Measurements from ENCODE around the gene IQGAP3. TPM values are rescaled to one million over a fixed set of nuclear protein-coding genes. Genes with fewer than 3 reads are reported as not detected.

The IQGAP3 gene
- total RNA-seq, 1 donor from 2014 or later: 13.1 TPM

DNA sequence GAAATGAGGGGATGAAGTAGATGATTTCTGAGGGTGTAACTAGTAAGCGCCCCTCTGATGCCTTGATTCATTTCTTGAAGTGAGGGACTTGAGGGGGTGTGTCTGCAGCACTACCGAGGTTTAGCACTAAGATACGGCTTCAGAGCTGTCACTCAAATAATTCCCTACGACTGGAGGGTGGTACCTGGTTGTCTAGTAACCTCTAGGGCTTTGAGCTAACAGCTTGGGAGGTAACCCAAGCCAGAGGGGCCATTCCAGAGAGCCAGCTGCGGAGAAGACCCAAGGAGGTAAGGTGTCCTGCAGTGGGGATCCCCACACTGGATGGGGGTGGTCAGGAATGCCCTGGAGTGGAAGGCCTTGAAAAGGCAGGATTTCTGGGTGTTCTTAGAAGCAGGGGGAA is 7.1 kb upstream of the IQGAP3 start, which contains the start of gene TTC24:
Gene TTC24, plus strand, starts transcription at position 252 of the 400 bp plus-strand sequence. CDS start 1,642 bp downstream, outside the sequence.
- no peak for DNase-seq (ENCODE audit: low spot score)
- TF ChIP-seq CTCF (IDR thresholded peaks at IDR 0.05; ENCODE audit: unreplicated experiment): no peak
- no peaks in the 10 kb centered on the region for H3K9me3 Mint-ChIP-seq (ENCODE audit: unreplicated experiment)
- H3K27me3 Mint-ChIP-seq (ENCODE audit: unreplicated experiment): peaks cover 10% of the 10 kb centered on the region
- H3K27ac Mint-ChIP-seq (ENCODE audit: unreplicated experiment): no peak within 1 kb of the TSS
- no peaks in the 10 kb centered on the region for H3K36me3 Mint-ChIP-seq (ENCODE audit: low read depth, unreplicated experiment)
- H3K4me3 Mint-ChIP-seq (ENCODE audit: unreplicated experiment): no peak within 1 kb of the TSS
- no peaks in the 10 kb centered on the region for H3K4me1 Mint-ChIP-seq (ENCODE audit: unreplicated experiment)

DNA sequence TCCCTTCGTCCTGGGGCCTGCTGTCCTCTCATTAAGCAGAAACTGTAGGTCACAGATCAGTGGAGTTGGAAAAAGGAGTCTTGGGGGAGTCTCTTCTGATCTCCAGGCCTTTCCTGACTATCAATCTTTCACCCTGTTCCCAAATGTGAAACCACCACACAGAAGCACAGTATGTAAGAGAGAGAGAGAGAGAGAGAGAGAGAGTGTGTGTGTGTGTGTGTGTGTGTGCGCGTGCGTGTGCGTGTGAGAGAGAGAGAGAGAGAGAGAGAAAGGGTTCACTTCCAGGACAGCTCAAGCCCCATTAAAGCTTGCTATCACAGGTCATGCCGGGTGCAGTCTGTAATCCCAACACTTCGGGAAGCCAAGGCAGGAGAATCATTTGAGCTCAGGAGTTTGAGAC is 5.7 kb upstream of the IQGAP3 start:
- no peak overlapping the region for H3K4me3 Mint-ChIP-seq (ENCODE audit: unreplicated experiment)
- H3K36me3 Mint-ChIP-seq (ENCODE audit: low read depth, unreplicated experiment): no peaks in the 10 kb centered on the region
- H3K27ac Mint-ChIP-seq (ENCODE audit: unreplicated experiment): no peak overlapping the region
- no peaks in the 10 kb centered on the region for H3K4me1 Mint-ChIP-seq (ENCODE audit: unreplicated experiment)
- TF ChIP-seq CTCF (IDR thresholded peaks at IDR 0.05; ENCODE audit: unreplicated experiment): no peak
- peaks cover 6% of the 10 kb centered on the region for H3K27me3 Mint-ChIP-seq (ENCODE audit: unreplicated experiment)
- DNase-seq (ENCODE audit: low spot score): no peak
- H3K9me3 Mint-ChIP-seq (ENCODE audit: unreplicated experiment): no peaks in the 10 kb centered on the region

DNA sequence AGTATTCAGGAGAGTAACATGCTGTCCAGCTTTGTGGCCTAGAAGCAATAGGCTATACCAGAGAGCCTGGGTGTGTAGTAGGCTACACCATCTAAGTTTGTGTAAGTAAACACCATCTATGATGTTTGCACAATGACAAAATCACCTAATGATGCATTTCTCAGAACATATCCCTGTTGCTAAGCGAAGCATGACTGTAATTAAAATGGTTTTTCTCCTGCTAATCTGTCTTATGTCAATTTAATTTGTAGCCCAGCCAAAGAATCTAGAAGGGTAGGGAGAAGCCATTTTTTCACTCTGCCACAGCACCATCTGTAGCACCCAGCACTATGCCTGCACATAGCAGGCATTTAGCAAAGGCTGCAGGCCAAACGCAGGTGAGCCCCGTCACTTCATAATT is 5.2 kb upstream of the IQGAP3 start:
- Mint-ChIP-seq H3K36me3 (ENCODE audit: low read depth, unreplicated experiment) (no peaks in the 10 kb centered on the region), H3K27ac (ENCODE audit: unreplicated experiment) (no peak overlapping the region), H3K9me3 (ENCODE audit: unreplicated experiment) (no peaks in the 10 kb centered on the region), H3K4me1 (ENCODE audit: unreplicated experiment) (peaks cover 4% of the 10 kb centered on the region), H3K4me3 (ENCODE audit: unreplicated experiment) (no peak overlapping the region), H3K27me3 (ENCODE audit: unreplicated experiment) (peaks cover 6% of the 10 kb centered on the region)
- no peak for DNase-seq (ENCODE audit: low spot score)
- no peak for TF ChIP-seq CTCF (IDR thresholded peaks at IDR 0.05; ENCODE audit: unreplicated experiment)

GRCh38 chr1:156574039-156574633 is 1.8 kb upstream of the IQGAP3 start:
- H3K27me3 Mint-ChIP-seq (ENCODE audit: unreplicated experiment): peaks cover 3% of the 10 kb centered on the region
- TF ChIP-seq CTCF (IDR thresholded peaks at IDR 0.05; ENCODE audit: unreplicated experiment): no peak
- H3K9me3 Mint-ChIP-seq (ENCODE audit: unreplicated experiment): no peaks in the 10 kb centered on the region
- peaks cover 5% of the 10 kb centered on the region for H3K36me3 Mint-ChIP-seq (ENCODE audit: low read depth, unreplicated experiment)
- no peak for DNase-seq (ENCODE audit: low spot score)
- H3K4me3 Mint-ChIP-seq (ENCODE audit: unreplicated experiment): no peak overlapping the region
- H3K27ac Mint-ChIP-seq (ENCODE audit: unreplicated experiment): no peak overlapping the region
- peaks cover 20% of the 10 kb centered on the region for H3K4me1 Mint-ChIP-seq (ENCODE audit: unreplicated experiment)

- TF ChIP-seq CTCF (IDR thresholded peaks at IDR 0.05; ENCODE audit: unreplicated experiment): no peak
- DNase-seq (ENCODE audit: low spot score): no peak
- Mint-ChIP-seq H3K27me3 (ENCODE audit: unreplicated experiment) (peaks cover 3% of the 10 kb centered on the region), H3K27ac (ENCODE audit: unreplicated experiment) (no peak overlapping the region), H3K4me3 (ENCODE audit: unreplicated experiment) (peak overlapping the region; percentile 92), H3K4me1 (ENCODE audit: unreplicated experiment) (peaks cover 20% of the 10 kb centered on the region), H3K9me3 (ENCODE audit: unreplicated experiment) (no peaks in the 10 kb centered on the region), H3K36me3 (ENCODE audit: low read depth, unreplicated experiment) (peaks cover 5% of the 10 kb centered on the region)
These were observed 276 bp upstream of the IQGAP3 start for GRCh38 chr1:156572663-156573018.
